GM21529 (cell line): ENCODE measurements around the gene GREB1L.
"Not testable (repeated sequence)": the region's sequence is repeated elsewhere in the genome, so short reads cannot be mapped to it uniquely, and the experiment has no call there.

Experiments
- ATAC-seq: cut with Tn5 transposase; IDR thresholded peaks from one replicate; pipeline ENCODE4 v1.9.1; 2021; ENCODE audit not compliant: unreplicated experiment

GREB1L gene

DNA sequence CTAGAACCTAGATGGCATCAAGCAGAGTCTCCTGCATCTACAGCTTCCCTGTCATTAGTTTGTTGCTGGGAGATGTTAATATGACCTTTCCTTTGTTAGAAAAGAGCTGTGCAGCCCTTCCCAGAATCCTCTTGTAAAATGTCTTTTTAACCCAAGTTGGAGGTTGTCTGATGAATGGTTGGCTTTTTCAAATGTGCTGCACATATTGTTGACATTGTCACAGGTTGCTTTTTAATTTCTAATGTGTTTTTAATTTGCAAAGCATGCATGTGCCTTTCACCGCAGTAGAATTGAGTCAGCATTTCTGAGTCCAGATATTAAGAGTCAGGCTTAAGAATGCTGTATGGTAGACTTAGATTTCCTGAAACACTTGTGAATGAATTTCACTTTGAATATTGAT, 120.8 kb downstream of the GREB1L start:
- no peak for ATAC-seq

DNA sequence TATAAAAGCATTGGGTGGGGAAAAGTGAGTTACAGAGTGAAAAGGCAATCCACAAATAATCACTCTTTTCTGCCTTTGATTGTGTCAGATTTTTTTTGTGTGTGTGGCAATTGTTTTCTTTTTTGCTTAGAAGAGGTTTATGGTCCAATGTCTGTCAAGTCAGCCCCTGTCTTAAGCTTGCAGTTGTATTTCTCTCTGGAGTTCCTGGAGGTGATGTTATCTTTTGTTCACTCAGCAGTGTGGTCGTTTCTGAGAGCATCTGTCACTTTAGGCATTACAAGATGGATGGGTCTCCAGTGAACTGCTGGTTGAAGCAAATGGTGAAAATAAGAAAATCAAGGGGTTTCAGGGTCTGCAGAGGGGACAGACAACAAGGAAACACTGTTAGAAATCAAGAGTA, 121.3 kb downstream of the GREB1L start:
- no peak for ATAC-seq

DNA sequence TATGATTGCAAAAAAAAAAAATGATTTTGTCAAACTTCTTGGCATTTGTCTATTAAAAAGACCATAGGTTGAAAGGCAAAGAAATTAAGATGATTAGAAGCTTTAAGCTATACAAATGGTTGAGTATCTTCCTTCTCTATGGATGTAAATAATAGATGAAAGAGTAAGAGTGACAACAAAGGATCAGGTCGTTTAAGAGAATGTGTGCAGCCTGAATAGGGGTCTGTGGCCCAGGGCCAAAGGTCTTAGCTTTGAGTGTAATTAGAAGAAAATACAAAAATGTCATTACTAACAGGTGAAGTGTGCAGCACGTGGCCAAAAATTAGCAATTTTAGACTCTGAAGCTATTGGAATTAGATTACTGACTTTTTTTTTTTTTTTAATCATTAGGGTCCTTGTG, 122.4 kb downstream of the GREB1L start:
- ATAC-seq = no peak

DNA sequence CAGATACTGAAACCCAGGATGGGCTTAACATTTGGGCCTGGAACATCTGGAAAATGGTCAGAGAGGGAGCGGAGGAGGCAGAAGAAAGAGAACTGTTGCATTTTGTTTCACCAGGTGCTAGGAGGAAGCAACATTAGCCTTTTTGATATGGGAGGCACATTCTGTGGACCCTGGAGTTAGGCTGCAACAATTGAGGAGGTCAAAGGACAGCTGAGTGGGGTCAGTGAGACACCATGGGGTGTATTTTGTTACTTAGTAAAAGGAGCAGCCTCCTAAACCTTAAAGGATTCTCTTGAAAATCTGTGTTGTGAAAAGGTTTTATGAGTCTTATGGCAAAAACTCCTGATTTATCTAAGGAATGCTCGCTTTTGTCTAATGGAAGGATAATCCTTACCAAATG, 124.9 kb downstream of the GREB1L start:
- no peak for ATAC-seq

DNA sequence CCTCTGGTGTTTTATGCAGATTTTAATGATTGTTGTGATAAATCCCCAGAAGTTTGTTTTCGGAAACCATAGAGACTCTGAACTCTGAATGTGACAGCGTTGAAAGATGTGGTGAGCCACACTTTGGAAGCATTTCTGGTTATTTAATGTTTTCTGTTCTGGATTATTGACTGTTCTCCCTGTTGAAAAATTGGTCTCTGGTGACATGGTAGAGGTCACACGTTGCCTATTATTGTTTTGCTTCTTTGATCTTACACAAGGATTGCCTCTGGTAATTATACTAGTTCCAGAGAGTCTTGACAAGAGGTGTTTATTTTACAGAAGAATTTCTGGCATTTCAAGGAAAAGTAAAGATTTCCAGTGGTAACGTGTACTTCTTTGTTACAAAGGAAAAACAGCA, 127.1 kb downstream of the GREB1L start:
- no peak for ATAC-seq

DNA sequence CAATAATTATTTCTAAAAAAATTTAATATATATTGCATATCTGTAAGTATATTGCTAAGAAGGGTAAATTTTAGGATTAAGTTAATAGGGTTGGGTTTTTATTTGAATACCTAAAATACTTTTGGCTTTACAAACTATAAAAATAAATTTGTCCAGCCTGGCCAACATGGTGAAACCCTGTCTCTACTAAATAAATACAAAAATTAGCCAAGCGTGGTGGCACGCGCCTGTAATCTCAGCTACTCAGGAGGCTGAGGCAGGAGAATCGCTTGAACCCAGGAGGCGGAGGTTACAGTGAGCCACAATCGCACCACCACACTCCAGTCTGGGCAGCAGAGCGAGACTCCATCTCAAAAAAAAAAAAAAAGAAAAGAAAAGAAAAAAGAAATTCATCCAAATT, 127.6 kb downstream of the GREB1L start:
- ATAC-seq = not testable (repeated sequence)

DNA sequence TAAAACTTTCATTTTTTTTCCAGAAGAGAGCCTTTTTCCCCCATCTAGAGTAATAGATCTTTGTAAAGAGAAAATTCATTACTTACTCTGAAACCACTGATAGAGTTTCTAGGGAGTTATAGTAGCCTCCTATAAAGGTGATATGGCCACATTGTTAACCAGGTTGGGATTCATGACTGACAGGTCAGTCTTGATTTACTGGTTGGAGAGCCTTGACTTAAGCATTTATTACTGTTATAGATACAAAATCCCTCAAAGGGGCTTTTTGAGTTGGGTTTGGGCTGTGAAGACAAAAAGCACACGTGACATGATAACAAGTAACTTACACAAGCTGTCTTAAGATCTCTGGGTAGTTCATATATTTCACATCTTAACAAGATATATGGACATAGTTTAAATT, 141.0 kb downstream of the GREB1L start:
- ATAC-seq = no peak

DNA sequence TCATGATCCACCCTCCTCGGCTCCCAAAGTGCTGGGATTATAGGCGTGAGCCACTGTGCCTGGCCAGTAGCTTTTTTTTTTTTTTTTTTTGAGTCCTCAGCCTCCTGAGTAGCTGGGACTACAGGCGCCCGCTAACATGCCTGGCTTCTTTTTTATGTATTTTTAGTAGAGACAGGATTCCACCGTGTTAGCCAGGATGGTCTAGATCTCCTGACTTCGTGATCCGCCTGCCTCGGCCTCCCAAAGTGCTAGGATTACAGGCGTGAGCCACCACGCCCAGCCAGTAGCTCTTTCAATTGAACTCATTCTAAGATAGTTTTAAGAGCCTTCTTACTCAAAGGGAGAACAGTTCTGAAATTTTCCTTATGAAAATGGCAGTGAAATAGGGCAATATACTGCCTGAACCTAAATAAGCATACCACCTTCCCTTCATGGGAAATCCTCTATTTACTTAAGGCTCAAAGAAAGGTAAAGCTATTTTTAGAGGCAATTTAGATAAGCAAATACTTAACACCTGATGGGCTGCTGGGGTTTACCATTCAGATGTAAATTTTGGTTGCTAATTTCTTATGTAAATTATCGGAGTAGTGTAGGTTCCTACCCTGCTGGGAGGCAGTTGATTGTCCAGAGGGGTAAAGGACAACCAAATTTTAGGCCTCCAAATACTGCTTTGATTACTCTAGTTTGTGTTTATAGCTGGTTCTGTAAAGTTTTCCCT, 144.7 kb downstream of the GREB1L start:
- no peak for ATAC-seq

DNA sequence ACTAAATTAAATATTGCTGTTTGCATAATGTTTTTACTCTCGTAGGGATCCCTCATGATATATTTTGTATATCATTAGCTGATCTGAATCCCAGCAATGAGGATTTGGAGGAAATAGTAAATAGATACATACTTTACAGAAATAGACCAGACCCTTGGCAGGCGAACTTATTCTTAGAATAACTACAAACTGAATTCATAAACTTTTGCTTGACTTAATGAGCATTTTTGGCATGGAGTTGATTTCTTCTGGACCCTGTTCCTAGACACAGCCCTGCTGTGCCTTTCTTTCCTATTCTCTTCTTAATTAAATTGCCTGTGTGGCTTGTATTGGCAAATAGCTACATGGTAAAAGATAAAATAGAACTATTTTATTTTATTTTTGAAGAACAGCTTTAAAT, 145.9 kb downstream of the GREB1L start:
- ATAC-seq = no peak

DNA sequence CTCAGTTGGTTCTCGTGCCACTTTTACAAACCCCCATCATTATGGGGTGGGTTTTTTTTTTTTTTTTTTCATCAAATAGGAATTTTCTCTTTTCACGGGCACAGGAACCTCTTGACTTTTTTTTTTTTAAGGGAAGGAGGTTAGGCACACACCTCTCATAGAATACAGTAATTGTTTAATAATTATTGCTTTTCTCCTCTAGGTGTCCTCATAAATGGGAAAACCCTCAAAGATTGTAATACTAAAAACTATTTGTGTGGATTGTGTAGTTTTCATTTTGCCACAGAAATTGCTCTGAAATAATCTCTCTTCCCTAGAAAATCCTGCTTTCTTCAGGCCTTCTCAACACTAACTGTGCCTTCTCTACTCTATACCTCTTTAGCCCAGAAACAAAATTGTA, 147.3 kb downstream of the GREB1L start:
- no peak for ATAC-seq

DNA sequence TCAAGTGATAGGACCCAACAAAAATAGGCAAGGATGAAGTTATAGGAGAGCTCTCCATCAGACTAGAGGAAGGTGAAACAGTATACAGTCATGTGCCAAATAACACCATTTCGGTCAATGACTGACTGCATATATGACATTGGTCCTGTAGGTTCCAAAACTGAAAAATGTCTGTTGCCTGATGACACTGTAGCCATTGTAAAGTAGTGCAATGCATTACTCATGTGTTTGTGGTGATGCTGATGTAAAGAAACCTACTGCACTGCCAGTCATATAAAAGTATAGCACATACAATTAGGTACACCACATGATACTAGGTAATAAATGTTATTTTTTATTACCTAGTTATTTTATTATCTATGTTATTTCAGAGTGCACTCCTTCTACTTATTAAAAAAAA, 147.9 kb downstream of the GREB1L start:
- no peak for ATAC-seq

DNA sequence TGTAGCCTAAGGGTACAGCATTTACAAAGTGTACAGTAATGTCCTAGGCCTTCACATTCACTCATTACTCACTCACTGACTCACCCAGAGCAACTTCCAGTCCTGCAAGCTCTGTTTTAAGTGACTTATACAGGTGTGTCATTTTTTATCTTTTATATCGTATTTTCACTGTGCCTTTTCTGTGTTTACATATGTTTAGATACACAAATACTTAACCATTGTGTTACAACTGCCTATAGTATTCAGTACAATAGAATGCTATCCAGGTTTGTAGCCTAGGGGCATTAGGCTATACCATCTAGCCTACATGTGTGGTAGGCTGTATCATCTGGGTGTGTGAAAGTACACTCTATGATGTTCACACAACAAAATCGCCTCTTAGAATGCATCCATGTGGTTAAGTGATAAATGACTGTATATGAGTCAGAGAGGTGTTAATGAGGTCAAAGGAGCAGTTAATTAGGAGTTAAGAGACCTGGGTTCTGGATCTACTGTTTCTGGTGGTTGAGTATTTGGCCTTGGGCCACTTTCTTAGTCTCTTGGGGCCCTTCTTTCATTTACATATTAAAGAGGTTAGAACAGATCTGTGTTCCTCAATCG, 149.1 kb downstream of the GREB1L start:
- no peak for ATAC-seq

DNA sequence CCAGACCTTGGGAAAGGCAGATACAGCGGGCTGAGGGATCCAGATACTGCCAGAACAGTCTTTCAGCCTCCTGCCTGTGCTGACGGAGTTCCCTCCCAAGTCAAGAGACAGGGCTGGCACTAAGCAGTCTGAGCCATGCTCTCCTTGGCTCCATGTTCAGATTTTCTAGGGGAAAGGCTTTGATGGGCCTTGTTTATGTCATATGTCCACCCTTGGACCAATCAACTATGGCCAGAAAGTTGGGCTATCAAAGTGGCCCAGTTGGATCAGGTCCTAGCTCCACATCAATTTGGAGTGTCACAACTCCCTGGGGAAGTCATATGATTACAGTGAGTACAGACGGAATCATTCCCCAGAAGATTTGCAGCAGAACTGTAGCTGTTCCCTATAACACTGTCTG, 152.0 kb downstream of the GREB1L start:
- no peak for ATAC-seq

DNA sequence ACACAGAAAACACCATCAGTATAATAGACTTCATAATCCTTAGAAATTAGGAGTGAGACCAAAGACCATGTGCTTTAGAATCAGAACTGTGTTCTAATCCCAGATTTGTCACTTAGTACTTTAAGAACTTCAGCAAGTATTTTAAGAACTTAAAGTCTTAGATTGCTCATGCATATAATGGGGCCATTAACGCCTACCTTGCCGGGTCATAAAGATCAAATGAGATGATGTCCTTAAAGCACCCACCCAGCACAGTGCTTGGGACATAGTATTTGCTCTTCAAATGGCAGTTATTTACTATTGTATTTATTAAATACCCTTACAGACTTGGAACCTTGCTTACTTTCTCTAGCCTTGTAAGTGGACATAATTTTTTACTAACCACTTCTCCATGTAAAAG, 156.1 kb downstream of the GREB1L start:
- no peak for ATAC-seq

DNA sequence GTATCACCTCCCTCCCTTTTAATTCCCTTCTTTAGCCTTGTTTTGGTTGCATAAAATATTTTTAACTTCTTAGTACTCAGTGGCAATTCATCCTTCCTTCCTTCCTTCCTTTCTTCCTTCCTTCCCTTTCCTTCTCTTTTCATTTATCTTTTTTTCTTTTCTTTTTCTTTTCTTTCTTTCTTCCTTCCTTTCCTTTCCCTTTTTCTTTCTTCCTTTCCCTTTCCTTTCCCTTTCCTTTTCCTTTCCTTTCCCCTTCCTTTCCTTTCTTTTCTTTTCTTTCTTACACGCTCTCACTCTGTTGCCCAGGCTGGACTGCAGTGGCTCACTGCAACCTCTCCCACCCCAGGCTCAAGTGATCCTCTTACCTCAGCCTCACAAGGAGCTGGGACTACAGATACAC, 160.2 kb downstream of the GREB1L start:
- ATAC-seq = no peak

DNA sequence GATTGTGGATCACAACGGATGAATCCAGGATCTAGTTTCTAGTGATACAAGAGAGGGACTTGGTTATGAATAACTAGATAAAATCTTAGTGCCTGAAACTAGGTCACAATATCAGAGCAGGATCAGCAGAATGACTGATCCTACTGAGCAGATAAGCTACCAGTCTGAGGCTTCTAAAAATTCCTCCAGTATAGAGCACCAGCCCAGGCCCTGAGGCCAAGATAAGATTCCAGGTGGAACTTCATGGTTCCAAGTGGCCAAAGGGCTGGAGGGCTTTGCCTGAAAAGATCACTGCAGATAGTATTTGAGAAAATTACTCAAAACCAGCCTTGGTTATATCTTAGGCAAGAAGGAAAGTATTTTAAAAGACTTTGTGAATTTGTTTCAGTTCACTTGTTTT, 162.4 kb downstream of the GREB1L start:
- no peak for ATAC-seq

DNA sequence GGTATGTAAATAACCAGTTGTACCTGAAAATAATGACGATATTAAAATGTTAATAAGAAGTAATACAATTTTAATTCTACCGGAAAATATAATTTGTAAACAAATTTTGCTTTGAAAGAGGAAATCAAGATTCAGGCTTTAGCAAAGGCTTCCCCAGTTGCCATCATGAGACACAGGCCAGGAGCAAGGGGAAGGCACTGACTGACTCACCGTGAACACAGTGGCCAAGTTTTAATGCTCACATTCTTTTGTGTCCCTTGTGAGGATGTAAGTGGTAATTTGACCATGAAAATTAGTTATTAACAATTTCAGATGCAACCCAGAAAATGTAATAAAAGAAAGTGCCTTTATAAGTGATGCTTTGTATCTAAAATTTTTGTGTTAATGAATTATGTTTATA, 164.1 kb downstream of the GREB1L start:
- no peak for ATAC-seq

DNA sequence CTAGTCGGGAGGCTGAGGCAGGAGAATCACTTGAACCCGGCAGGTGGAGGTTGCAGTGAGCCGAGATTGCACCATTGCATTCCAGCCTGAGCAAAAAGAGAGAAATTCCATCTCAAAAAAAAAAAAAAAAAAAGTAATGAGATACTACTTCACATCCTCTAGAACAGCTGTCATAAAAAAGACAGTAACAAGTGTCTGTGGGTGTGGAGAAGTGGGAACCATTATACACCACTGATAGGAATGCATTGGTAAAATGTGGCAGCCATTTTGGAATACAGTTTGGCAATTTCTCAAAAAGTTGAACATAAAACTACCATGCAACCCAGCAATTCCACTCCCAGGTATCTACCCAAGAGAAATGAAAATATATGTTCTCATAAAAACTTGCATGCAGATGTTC, 166.6 kb downstream of the GREB1L start:
- no peak for ATAC-seq

DNA sequence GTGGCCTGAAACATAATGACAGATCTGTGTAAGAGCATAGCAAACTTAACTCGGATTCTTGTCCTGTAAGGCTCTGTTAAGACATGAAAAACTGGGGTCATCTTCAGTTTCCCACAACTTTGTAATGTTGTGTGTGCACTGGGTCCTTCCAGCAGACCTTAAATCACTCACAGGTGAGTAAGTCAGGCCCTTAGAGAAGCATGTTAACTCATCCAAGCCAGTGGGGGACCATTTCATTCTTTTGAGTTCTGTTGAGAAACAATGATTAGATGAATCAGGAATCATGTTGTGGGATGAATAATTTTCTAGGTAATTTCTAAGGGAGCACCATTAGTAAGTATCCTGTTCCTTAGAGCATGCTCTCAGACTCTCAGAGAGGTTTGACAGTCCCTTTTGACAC, 191.4 kb downstream of the GREB1L start:
- no peak for ATAC-seq

DNA sequence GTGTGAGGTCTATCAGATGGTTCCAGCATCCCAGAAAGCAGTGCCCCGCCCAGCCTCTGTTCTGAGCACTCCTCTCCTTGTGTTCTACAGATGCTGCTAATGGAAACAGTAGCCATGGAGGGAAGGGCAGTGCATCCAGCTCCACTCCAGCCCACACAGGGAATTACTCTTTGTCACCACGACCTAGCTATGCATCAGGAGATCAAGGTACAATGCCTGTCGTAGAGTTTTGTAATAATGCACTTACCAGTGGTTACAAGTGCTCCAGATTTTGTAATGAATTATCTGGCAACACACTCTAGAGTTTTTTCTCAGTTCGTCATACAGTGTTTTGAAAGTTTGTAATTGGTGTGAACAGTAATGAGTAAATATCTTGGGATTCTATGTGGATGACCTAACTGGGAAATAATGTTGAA, 197.4 kb downstream of the GREB1L start:
- no peak for ATAC-seq

DNA sequence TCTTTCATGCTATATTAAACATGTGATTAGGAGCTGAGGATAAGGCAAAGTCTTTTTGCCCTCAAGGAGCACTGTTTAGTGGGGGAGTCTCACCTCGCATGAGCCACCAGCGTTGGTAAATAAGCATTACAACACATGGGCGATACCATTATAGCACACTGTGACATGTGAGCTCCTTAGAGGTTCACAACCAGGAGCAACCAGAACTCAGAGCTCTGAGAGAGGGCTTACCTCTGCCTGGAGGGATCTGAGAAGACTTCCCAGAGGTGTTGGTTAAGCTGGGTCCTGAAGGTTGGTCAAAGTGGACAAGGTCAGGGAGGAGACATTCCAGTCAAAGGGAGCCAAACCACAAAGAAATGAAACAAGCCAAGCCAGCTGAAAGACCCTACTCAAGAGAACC, 199.6 kb downstream of the GREB1L start:
- no peak for ATAC-seq

DNA sequence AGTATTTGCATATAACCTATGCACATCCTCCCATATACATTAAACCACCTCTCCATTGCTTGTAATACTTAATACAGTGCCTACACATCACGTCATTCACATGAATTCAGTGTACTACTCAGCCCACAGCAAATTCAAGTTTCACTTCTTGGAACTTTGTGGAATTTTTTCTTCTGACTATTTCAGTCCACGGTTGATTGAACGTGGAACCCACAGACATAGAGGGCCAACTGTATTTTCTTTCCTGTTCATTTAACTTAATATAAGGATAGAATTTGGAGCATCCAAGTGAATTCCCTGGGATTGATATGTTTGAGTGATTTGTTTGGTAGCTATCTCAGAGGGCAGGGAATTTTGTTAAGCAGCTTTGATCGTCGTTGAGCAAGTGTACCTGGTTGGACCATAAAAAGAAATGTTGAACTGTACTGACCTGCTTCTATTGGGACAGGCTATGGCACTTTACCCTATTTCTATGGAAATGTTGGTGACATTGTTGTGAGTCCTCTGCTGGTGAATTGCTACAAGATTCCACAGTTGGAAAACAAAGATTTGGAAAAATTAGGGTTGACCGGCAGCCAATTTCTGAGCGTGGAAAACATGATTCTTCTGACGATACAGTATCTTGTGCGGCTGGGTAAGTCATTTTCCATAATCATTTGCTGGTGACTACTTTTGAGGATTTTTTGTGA, 201.9 kb downstream of the GREB1L start:
- ATAC-seq = no peak
